ENCODE measurements around the gene TRIP4.

TRIP4 gene

GRCh38 chr15:64349375-64349774 lies 38.3 kb upstream of the TRIP4 start:
- H3K27ac ChIP-seq = no peak overlapping the region
- TF ChIP-seq CTCF (IDR thresholded peaks at IDR 0.05) (no peak), ZFX (IDR thresholded peaks at IDR 0.05; ENCODE audit: borderline replicate concordance) (no peak)

- TF ChIP-seq CTCF (IDR thresholded peaks at IDR 0.05) (no peak), ZFX (IDR thresholded peaks at IDR 0.05; ENCODE audit: borderline replicate concordance) (no peak)
- no peak overlapping the region for H3K27ac ChIP-seq
Measured at GRCh38 chr15:64351265-64351664, 36.4 kb upstream of the TRIP4 start.

- TF ChIP-seq ZFX (IDR thresholded peaks at IDR 0.05; ENCODE audit: borderline replicate concordance) (no peak), CTCF (IDR thresholded peaks at IDR 0.05) (no peak)
- H3K27ac ChIP-seq = peak overlapping the region; percentile 79
Measured at GRCh38 chr15:64354688-64355344, 32.8 kb upstream of the TRIP4 start.

GRCh38 chr15:64355348-64355943 lies 32.2 kb upstream of the TRIP4 start:
- peak overlapping the region; percentile 79 for H3K27ac ChIP-seq
- TF ChIP-seq CTCF (IDR thresholded peaks at IDR 0.05) (no peak), ZFX (IDR thresholded peaks at IDR 0.05; ENCODE audit: borderline replicate concordance) (no peak)

GRCh38 chr15:64355944-64356709 lies 31.5 kb upstream of the TRIP4 start, which contains the start of gene CSNK1G1:
Gene CSNK1G1, minus strand, starts transcription at chr15:64356173. Its CDS starts 55,674 bp downstream, at chr15:64300499.
- peak within 1 kb of the TSS; percentile 79 for H3K27ac ChIP-seq
- TF ChIP-seq ZFX (IDR thresholded peaks at IDR 0.05; ENCODE audit: borderline replicate concordance) (no peak), CTCF (IDR thresholded peaks at IDR 0.05) (peak; percentile 31; the same call in 1 of the 2 replicates)

GRCh38 chr15:64356710-64357040 lies 31.0 kb upstream of the TRIP4 start:
- TF ChIP-seq ZFX (IDR thresholded peaks at IDR 0.05; ENCODE audit: borderline replicate concordance) (no peak), CTCF (IDR thresholded peaks at IDR 0.05) (no peak)
- peak overlapping the region; percentile 79 for H3K27ac ChIP-seq

GRCh38 chr15:64361259-64361658 lies 26.4 kb upstream of the TRIP4 start:
- TF ChIP-seq ZFX (IDR thresholded peaks at IDR 0.05; ENCODE audit: borderline replicate concordance) = no peak
- TF ChIP-seq CTCF (IDR thresholded peaks at IDR 0.05) = no peak
- H3K27ac ChIP-seq = no peak overlapping the region
